Activated T-helper 1 cell treated with anti-CD3 and anti-CD28 coated beads, Interleukin-12 subunit alpha, Interleukin-12 subunit beta, Interleukin-2, Interleukin-4 antibody, amounts not matched to agents 30 ng/mL and 10 ng/mL and 1 ng/mL, durations not matched to agents 14 hours and 24 hours and 36 hours (primary cell): ENCODE results near the gene CBX5. TPM values are rescaled to one million over a fixed set of nuclear protein-coding genes. Genes with fewer than 3 reads are reported as not detected.
A peak's percentile ranks its signal among the peaks of the same experiment; 100 is the strongest.
"Not testable (repeated sequence)": the region's sequence is repeated elsewhere in the genome, so short reads cannot be mapped to it uniquely, and the experiment has no call there.

Experiments
- DNase-seq: peaks from one replicate; pipeline ENCODE4 v3.0.0; 2021; ENCODE audit warnings: low spot score
- H3K27ac Mint-ChIP-seq: one replicate; pipeline ENCODE4 v1.8.0; 2021; ENCODE audit warnings: mild to moderate bottlenecking, mixed read lengths
- H3K27me3 Mint-ChIP-seq: one replicate; pipeline ENCODE4 v1.8.0; 2022; ENCODE audit warnings: mild to moderate bottlenecking, moderate library complexity, mixed read lengths; ENCODE audit not compliant: insufficient read depth
- H3K36me3 Mint-ChIP-seq: one replicate; pipeline ENCODE4 v1.8.0; 2021; ENCODE audit warnings: low read depth, mixed read lengths
- H3K4me1 Mint-ChIP-seq: one replicate; pipeline ENCODE4 v1.8.0; 2021; ENCODE audit warnings: low read depth, mixed read lengths
- H3K4me3 Mint-ChIP-seq: one replicate; pipeline ENCODE4 v1.8.0; 2021; ENCODE audit warnings: mild to moderate bottlenecking, moderate library complexity, mixed read lengths
- H3K9me3 Mint-ChIP-seq: one replicate; pipeline ENCODE4 v1.8.0; 2021; ENCODE audit warnings: mixed read lengths
- intact Hi-C: fragments of 100-400 bp; cut with micrococcal nuclease; formaldehyde crosslinking; loops from one replicate; pipeline ENCODE4 v1.15.1; 2024
- total RNA-seq: library from RNA; stranded (reverse); gene quantifications from 2 replicates; pipeline ENCODE4 v1.2.3, GENCODE V29; 2022

Gene CBX5
- total RNA-seq, 1 donor from 2014 or later = 99.8 TPM

GRCh38 chr12:54195080-54195736, 84.7 kb downstream of the CBX5 start:
- intact Hi-C loops = no loop called here
- H3K4me1 Mint-ChIP-seq = peaks cover 5% of the 10 kb centered on the region
- H3K27me3 Mint-ChIP-seq = peaks cover 71% of the 10 kb centered on the region
- no peak overlapping the region for H3K4me3 Mint-ChIP-seq
- H3K36me3 Mint-ChIP-seq = no peaks in the 10 kb centered on the region
- no peak for DNase-seq
- no peak overlapping the region for H3K27ac Mint-ChIP-seq
- no peaks in the 10 kb centered on the region for H3K9me3 Mint-ChIP-seq

GRCh38 chr12:54194611-54195010, 85.3 kb downstream of the CBX5 start:
- H3K27ac Mint-ChIP-seq, H3K4me3 Mint-ChIP-seq, DNase-seq, H3K36me3 Mint-ChIP-seq, H3K4me1 Mint-ChIP-seq, intact Hi-C loops, H3K9me3 Mint-ChIP-seq: not testable (repeated sequence)
- peaks cover 68% of the 10 kb centered on the region for H3K27me3 Mint-ChIP-seq

GRCh38 chr12:54193434-54193833, 86.5 kb downstream of the CBX5 start:
- no peaks in the 10 kb centered on the region for H3K36me3 Mint-ChIP-seq
- no peak overlapping the region for H3K27ac Mint-ChIP-seq
- no peaks in the 10 kb centered on the region for H3K9me3 Mint-ChIP-seq
- intact Hi-C loops = no loop called here
- H3K4me1 Mint-ChIP-seq = peaks cover 17% of the 10 kb centered on the region
- no peak overlapping the region for H3K4me3 Mint-ChIP-seq
- DNase-seq = no peak
- H3K27me3 Mint-ChIP-seq = peaks cover 60% of the 10 kb centered on the region

- Mint-ChIP-seq H3K4me3 (no peak overlapping the region), H3K4me1 (peaks cover 32% of the 10 kb centered on the region), H3K27me3 (peaks cover 43% of the 10 kb centered on the region), H3K36me3 (peaks cover 8% of the 10 kb centered on the region), H3K27ac (no peak overlapping the region), H3K9me3 (no peaks in the 10 kb centered on the region)
- peak; percentile 64 for DNase-seq
- intact Hi-C loops = loop anchor here (1.0 kb wide), 4 partner anchors 10 to 185 kb away; no protein-coding TSS in a partner anchor
These were observed 88.3 kb downstream of the CBX5 start for GRCh38 chr12:54191550-54192022.

- intact Hi-C loops = loop anchor here (1.0 kb wide), 4 partner anchors 10 to 185 kb away; no protein-coding TSS in a partner anchor
- H3K9me3 Mint-ChIP-seq = no peaks in the 10 kb centered on the region
- H3K4me1 Mint-ChIP-seq = peaks cover 32% of the 10 kb centered on the region
- no peak overlapping the region for H3K27ac Mint-ChIP-seq
- H3K27me3 Mint-ChIP-seq = peaks cover 38% of the 10 kb centered on the region
- no peak for DNase-seq
- no peak overlapping the region for H3K4me3 Mint-ChIP-seq
- H3K36me3 Mint-ChIP-seq = peaks cover 8% of the 10 kb centered on the region
These were observed 88.8 kb downstream of the CBX5 start for GRCh38 chr12:54191126-54191525.

GRCh38 chr12:54189198-54189539, 90.8 kb downstream of the CBX5 start:
- Mint-ChIP-seq H3K36me3 (peaks cover 11% of the 10 kb centered on the region), H3K27ac (no peak overlapping the region), H3K9me3 (no peaks in the 10 kb centered on the region), H3K4me3 (peak overlapping the region; percentile 87), H3K27me3 (peaks cover 23% of the 10 kb centered on the region), H3K4me1 (peaks cover 32% of the 10 kb centered on the region)
- intact Hi-C loops = loop anchor here (1.0 to 5.0 kb wide), 5 partner anchors 25 to 462 kb away; partner anchors contain the start of genes CALCOCO1, CBX5, HNRNPA1 and NCKAP1L
- DNase-seq = no peak

- intact Hi-C loops = loop anchor here (5.0 kb wide), 1 partner anchor 310 kb away; the partner anchor contains the start of gene NCKAP1L
- peak overlapping the region; percentile 84 for H3K4me3 Mint-ChIP-seq
- peaks cover 32% of the 10 kb centered on the region for H3K4me1 Mint-ChIP-seq
- no peak overlapping the region for H3K27ac Mint-ChIP-seq
- peaks cover 13% of the 10 kb centered on the region for H3K36me3 Mint-ChIP-seq
- H3K9me3 Mint-ChIP-seq = no peaks in the 10 kb centered on the region
- H3K27me3 Mint-ChIP-seq = peaks cover 5% of the 10 kb centered on the region
- DNase-seq = no peak
These were observed 92.8 kb downstream of the CBX5 start for GRCh38 chr12:54187075-54187474.

GRCh38 chr12:54185919-54186318, 94.0 kb downstream of the CBX5 start:
- Mint-ChIP-seq H3K36me3 (peaks cover 17% of the 10 kb centered on the region), H3K27ac (no peak overlapping the region), H3K27me3 (no peaks in the 10 kb centered on the region), H3K4me3 (no peak overlapping the region), H3K4me1 (peaks cover 27% of the 10 kb centered on the region), H3K9me3 (no peaks in the 10 kb centered on the region)
- DNase-seq = no peak
- intact Hi-C loops = loop anchor here (5.0 kb wide), 1 partner anchor 311 kb away; the partner anchor contains the start of gene NCKAP1L

GRCh38 chr12:54185297-54185696, 94.6 kb downstream of the CBX5 start:
- not testable (repeated sequence) for H3K27me3 Mint-ChIP-seq

GRCh38 chr12:54184024-54184805, 95.7 kb downstream of the CBX5 start:
- Mint-ChIP-seq H3K36me3 (peaks cover 17% of the 10 kb centered on the region), H3K27me3 (no peaks in the 10 kb centered on the region), H3K9me3 (no peaks in the 10 kb centered on the region), H3K4me1 (peaks cover 21% of the 10 kb centered on the region), H3K27ac (no peak overlapping the region), H3K4me3 (no peak overlapping the region)
- no peak for DNase-seq
- intact Hi-C loops = no loop called here

More at GRCh38 chr12:54185297-54185696, 94.6 kb downstream of the CBX5 start:
- H3K9me3 Mint-ChIP-seq, DNase-seq, H3K27ac Mint-ChIP-seq, H3K4me3 Mint-ChIP-seq: not testable (repeated sequence)
- H3K4me1 Mint-ChIP-seq = peaks cover 27% of the 10 kb centered on the region
- intact Hi-C loops = loop anchor here (5.0 kb wide), 1 partner anchor 312 kb away; the partner anchor contains the start of gene NCKAP1L
- peaks cover 17% of the 10 kb centered on the region for H3K36me3 Mint-ChIP-seq

- no peak for DNase-seq
- H3K36me3 Mint-ChIP-seq = peaks cover 17% of the 10 kb centered on the region
- H3K4me1 Mint-ChIP-seq = peaks cover 14% of the 10 kb centered on the region
- no peak overlapping the region for H3K27ac Mint-ChIP-seq
- H3K9me3 Mint-ChIP-seq = no peaks in the 10 kb centered on the region
- no peak overlapping the region for H3K4me3 Mint-ChIP-seq
- H3K27me3 Mint-ChIP-seq = no peaks in the 10 kb centered on the region
- intact Hi-C loops = no loop called here
These were observed 96.9 kb downstream of the CBX5 start for GRCh38 chr12:54182981-54183380.

- intact Hi-C loops = no loop called here
- DNase-seq = no peak
- H3K27ac Mint-ChIP-seq = no peak overlapping the region
- H3K27me3 Mint-ChIP-seq = no peaks in the 10 kb centered on the region
- H3K9me3 Mint-ChIP-seq = no peaks in the 10 kb centered on the region
- H3K4me1 Mint-ChIP-seq = peaks cover 5% of the 10 kb centered on the region
- H3K4me3 Mint-ChIP-seq = no peak overlapping the region
- peaks cover 8% of the 10 kb centered on the region for H3K36me3 Mint-ChIP-seq
These were observed 97.8 kb downstream of the CBX5 start for GRCh38 chr12:54182086-54182485.
